ENCODE results near the gene ARHGEF28.

ARHGEF28 gene

GRCh38 chr5:73619606-73620333 lies 6.2 kb upstream of the ARHGEF28 start:
- no peak for DNase-seq

- DNase-seq = no peak
Measured at GRCh38 chr5:73620334-73620687, 5.7 kb upstream of the ARHGEF28 start.

- DNase-seq = no peak
Measured at GRCh38 chr5:73623060-73623459, 2.9 kb upstream of the ARHGEF28 start.

GRCh38 chr5:73623901-73624404 lies 2.0 kb upstream of the ARHGEF28 start:
- DNase-seq = no peak

GRCh38 chr5:73624888-73625287 lies 1.1 kb upstream of the ARHGEF28 start:
- DNase-seq = no peak

DNA sequence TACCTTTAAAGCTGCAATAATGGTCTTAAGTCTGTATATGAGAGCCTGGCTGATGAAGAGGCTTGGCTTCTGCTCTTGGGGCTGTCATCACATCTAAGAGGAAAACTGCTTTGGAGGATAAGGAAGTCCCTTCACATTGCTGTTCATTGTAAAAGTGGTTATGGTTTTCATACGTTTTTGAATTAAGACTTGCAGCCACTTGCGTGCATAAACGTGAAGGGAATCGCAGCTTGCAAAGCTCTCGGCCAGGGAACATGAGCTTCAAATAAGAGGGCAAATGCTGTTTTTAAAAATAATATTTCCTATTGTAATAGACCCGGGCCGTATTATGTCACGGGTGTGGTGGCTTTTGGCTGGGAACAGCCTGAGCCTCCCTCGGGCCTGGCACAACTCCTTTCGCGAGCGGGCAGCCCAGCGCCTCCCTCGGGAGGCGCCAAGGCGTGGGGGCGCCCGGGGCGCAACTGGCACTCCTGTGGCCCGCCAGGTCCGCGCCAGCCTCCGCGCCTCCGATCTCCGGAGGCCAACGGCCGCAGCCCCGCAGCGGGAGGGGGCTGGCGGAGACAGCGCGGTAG lies 538 bp upstream of the ARHGEF28 start:
- no peak for DNase-seq

DNA sequence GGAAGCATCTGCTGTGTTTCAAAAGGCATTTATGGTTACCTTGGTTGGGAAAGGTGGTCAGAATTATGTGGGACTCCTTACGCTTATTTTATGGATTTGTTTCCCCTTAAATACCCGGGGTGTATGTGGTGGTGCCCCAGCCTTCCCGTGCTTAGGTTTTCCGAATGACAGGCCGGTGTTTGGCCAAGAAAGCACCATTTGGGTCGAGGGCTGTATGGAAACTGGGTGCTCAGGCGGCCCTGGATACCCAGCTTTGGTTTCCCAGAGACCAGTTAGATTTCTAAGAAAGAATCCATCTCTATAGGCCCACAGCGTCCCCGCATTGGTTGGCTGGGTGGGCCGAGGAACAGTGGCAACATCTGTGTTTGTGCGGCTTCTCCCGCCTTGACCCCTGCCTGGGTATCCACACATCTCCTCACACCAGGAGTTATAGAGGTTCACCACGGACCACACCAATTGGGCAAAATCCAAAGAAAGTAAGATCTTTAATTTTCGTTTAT lies 868 bp downstream of the ARHGEF28 start:
- DNase-seq = no peak

- DNase-seq = no peak
Measured at GRCh38 chr5:73629456-73629855, 3.5 kb downstream of the ARHGEF28 start.

DNA sequence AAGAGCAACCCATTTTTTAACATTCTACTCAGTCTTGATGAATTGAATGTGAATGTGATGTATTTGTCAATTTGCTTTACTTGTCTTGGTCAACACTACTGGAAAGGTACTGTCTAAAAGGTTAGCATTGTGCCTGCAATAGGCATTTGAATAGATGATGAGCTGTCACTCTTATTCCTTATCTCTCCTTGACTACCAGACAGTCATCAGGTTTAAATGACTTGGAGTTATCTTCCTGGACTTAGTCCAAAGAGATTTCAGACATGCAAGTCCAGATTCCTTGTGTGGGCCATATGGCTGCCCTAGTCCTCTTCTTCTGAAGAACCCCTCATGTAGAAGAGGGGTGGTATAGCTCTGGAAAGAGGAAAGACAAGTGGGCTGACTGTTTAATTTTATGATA lies 4.8 kb downstream of the ARHGEF28 start:
- DNase-seq = no peak

DNA sequence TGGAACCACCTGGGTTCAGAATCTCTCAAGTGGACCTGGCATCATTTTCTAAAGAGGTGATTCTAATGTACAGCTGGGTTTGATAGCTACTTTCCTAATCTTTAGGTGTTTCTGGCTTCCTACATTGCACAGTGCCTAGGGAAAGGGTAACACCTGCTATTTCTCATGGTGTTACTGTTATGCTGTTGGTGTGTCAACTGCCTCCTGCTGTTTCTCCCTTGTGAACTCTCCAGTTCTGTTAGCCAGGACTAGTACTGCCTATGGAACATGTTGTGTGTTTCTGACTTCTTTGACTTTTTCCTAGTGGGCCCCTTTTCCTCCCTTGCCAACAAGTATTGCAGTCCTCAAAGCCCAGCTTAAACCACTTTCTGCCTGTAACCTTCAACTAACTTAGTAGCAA lies 5.5 kb downstream of the ARHGEF28 start:
- no peak for DNase-seq

GRCh38 chr5:73633060-73633459 lies 7.1 kb downstream of the ARHGEF28 start:
- no peak for DNase-seq

GRCh38 chr5:73636408-73636807 lies 10.4 kb downstream of the ARHGEF28 start:
- no peak for DNase-seq

GRCh38 chr5:73637565-73637964 lies 11.6 kb downstream of the ARHGEF28 start:
- DNase-seq = no peak

DNA sequence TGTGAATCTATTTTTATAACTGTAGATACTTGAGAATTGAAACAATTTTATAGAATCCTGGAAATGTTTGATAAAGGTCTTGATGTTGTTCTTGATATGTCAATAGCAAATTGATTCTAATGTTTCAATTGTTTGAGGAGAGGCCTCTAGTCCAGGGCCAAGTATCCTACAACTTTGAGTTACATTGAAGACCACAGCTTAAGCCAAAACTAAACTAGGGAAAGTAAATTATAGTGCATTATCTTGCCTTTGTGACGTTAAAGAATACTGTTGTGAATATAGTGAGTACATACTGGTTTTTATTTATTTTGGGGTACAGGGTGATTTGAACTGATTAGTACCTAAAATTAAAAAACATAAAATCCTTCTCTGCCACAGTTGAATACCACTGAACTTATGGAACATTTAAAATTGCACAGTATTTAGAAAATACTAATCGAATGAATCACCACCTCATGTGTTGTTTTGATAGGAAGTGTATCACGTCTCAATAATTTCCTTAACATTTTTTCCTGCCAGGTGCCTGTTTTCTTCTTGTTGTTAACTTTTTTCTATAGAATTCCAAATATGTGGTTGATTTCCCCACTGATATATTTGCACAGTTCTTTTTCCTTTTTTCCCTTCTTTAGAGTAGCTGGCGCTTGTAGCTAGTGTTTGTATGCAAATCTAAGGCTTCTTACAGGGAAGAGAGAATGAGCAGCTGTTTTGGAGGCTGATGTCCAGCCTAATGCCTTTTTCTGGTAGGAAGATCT lies 12.5 kb downstream of the ARHGEF28 start:
- no peak for DNase-seq

- DNase-seq = no peak
Measured at GRCh38 chr5:73640861-73641320, 14.9 kb downstream of the ARHGEF28 start.

DNA sequence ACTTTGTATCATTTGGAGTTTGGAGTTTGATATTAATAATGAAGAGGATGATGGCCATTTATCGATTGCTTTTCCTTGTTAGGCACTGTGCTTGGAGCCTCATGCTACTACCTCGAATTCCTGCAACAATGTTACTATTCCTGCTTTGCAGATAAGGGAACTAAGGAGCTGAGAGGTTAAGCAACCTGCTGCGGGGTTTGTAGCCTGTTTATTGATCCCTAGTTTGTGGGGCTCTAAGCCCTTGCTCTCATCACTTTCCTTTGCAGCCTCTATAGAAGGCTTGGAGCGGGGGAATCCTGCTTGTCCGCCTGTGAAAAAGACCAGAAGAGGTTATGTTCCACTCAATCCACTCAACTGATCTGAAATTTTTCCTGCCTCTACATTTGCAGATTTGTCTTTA lies 15.8 kb downstream of the ARHGEF28 start:
- DNase-seq = no peak

GRCh38 chr5:73642344-73642743 lies 16.3 kb downstream of the ARHGEF28 start:
- no peak for DNase-seq

- no peak for DNase-seq
Measured at GRCh38 chr5:73644385-73644963, 18.5 kb downstream of the ARHGEF28 start.

- DNase-seq = no peak
Measured at GRCh38 chr5:73647721-73648120, 21.7 kb downstream of the ARHGEF28 start.

- no peak for DNase-seq
Measured at GRCh38 chr5:73648515-73648914, 22.5 kb downstream of the ARHGEF28 start.

GRCh38 chr5:73649926-73650325 lies 23.9 kb downstream of the ARHGEF28 start:
- DNase-seq = no peak

GRCh38 chr5:73652391-73652790 lies 26.4 kb downstream of the ARHGEF28 start:
- DNase-seq = no peak

DNA sequence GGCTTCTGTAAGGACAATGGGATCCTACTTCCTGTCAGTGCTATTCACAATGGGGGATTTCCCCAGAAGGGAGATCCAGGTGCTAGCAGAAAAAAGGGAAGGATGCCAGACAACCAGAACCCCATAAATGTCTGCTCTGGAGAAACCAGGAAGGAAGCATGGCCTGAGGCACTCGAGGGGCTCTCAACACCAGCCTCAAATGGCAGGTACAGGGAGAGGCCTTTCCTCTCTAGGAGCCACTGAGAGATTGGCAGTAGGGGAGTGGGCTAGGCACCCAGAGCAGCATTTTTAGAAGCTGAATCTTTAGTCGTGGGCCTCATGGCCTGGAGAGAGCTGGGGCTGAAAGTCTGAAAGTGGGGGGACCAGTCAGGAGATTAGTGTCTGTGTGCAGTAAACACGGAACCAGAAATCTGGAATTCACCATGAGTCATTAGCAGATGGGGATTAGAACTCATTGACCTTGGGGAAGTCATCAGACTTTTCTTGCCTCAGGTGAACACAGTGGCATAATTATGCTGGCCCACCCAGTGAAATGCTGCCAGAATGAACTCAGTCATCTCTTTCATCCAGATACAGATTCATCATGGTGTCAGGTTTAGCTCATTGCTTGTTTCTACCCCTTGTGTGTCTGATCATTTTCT lies 28.3 kb downstream of the ARHGEF28 start:
- no peak for DNase-seq

Data from CD4-positive, alpha-beta T cell treated with Interleukin-4 for 1 hour (primary cell).